ENCODE results near the gene WSB2. TPM values are rescaled to one million over a fixed set of nuclear protein-coding genes. Genes with fewer than 3 reads are reported as not detected.

Gene WSB2
- total RNA-seq, 2 experiments from 2014 or later, result 26.2 to 27.9 TPM

GRCh38 chr12:118101051-118101450 is 40.1 kb upstream of the WSB2 start:
- H3K27ac Mint-ChIP-seq, result no peak overlapping the region
- no peaks in the 10 kb centered on the region for H3K9me3 Mint-ChIP-seq
- intact Hi-C loops (cut with micrococcal nuclease), result loop anchor here (10.0 kb wide), 1 partner anchor 226 kb away; no protein-coding TSS in a partner anchor
- H3K27me3 Mint-ChIP-seq, result peaks cover 15% of the 10 kb centered on the region
- DNase-seq (no peak), ATAC-seq (no peak)
- H3K36me3 Mint-ChIP-seq (ENCODE audit: low read depth), result no peaks in the 10 kb centered on the region
- H3K4me3 Mint-ChIP-seq, result no peak overlapping the region
- peaks cover 7% of the 10 kb centered on the region for H3K4me1 Mint-ChIP-seq (ENCODE audit: low read depth)
- POLR2A ChIA-PET, result no interaction called here
- TF ChIP-seq CTCF (IDR thresholded peaks at IDR 0.05), result no peak
- CTCF ChIA-PET, result interaction anchor here (1.0 kb wide), 1 partner anchor 244 kb away, joined by 4 read pairs; no protein-coding TSS in a partner anchor

- ChIA-PET CTCF (no interaction called here), POLR2A (no interaction called here)
- ATAC-seq (no peak), DNase-seq (no peak)
- no peak overlapping the region for H3K4me3 Mint-ChIP-seq
- intact Hi-C loops (cut with micrococcal nuclease), result no loop called here
- no peak overlapping the region for H3K27ac Mint-ChIP-seq
- no peak for TF ChIP-seq CTCF (IDR thresholded peaks at IDR 0.05)
- no peaks in the 10 kb centered on the region for H3K36me3 Mint-ChIP-seq (ENCODE audit: low read depth)
- peaks cover 11% of the 10 kb centered on the region for H3K27me3 Mint-ChIP-seq
- H3K9me3 Mint-ChIP-seq, result no peaks in the 10 kb centered on the region
- peaks cover 4% of the 10 kb centered on the region for H3K4me1 Mint-ChIP-seq (ENCODE audit: low read depth)
Measured at GRCh38 chr12:118098911-118099671, 38.1 kb upstream of the WSB2 start.

- Mint-ChIP-seq H3K27me3 (peaks cover 11% of the 10 kb centered on the region), H3K36me3 (ENCODE audit: low read depth) (no peaks in the 10 kb centered on the region), H3K27ac (no peak overlapping the region), H3K4me1 (ENCODE audit: low read depth) (peaks cover 4% of the 10 kb centered on the region), H3K4me3 (no peak overlapping the region), H3K9me3 (no peaks in the 10 kb centered on the region)
- ChIA-PET CTCF (no interaction called here), POLR2A (no interaction called here)
- no peak for TF ChIP-seq CTCF (IDR thresholded peaks at IDR 0.05)
- intact Hi-C loops (cut with micrococcal nuclease), result no loop called here
- no peak for ATAC-seq
- DNase-seq, result no peak
Measured at GRCh38 chr12:118098401-118098800, 37.4 kb upstream of the WSB2 start.

GRCh38 chr12:118094039-118094438 is 33.1 kb upstream of the WSB2 start:
- DNase-seq (no peak), ATAC-seq (no peak)
- Mint-ChIP-seq H3K27ac (no peak overlapping the region), H3K36me3 (ENCODE audit: low read depth) (no peaks in the 10 kb centered on the region), H3K4me1 (ENCODE audit: low read depth) (no peaks in the 10 kb centered on the region), H3K4me3 (no peak overlapping the region), H3K27me3 (no peaks in the 10 kb centered on the region), H3K9me3 (no peaks in the 10 kb centered on the region)
- ChIA-PET POLR2A (no interaction called here), CTCF (interaction anchor here (0.9 kb wide), 1 partner anchor 245 kb away, joined by 3 read pairs; no protein-coding TSS in a partner anchor)
- intact Hi-C loops (cut with micrococcal nuclease), result no loop called here
- no peak for TF ChIP-seq CTCF (IDR thresholded peaks at IDR 0.05)

- no peak for TF ChIP-seq CTCF (IDR thresholded peaks at IDR 0.05)
- intact Hi-C loops (cut with micrococcal nuclease), result no loop called here
- Mint-ChIP-seq H3K27me3 (no peaks in the 10 kb centered on the region), H3K36me3 (ENCODE audit: low read depth) (no peaks in the 10 kb centered on the region), H3K9me3 (no peaks in the 10 kb centered on the region), H3K27ac (no peak overlapping the region), H3K4me1 (ENCODE audit: low read depth) (no peaks in the 10 kb centered on the region), H3K4me3 (no peak overlapping the region)
- DNase-seq (no peak), ATAC-seq (no peak)
- POLR2A ChIA-PET, result no interaction called here
- CTCF ChIA-PET, result interaction anchor here (0.6 kb wide), 1 partner anchor 636 kb away, joined by 3 read pairs; no protein-coding TSS in a partner anchor
Measured at GRCh38 chr12:118089782-118090181, 28.8 kb upstream of the WSB2 start.
